Epidermal melanocyte (primary cell): Measurements from ENCODE around the gene MRPL54.
A peak's percentile ranks its signal among the peaks of the same experiment; 100 is the strongest.

Experiments
- DNase-seq: peaks from one replicate; pipeline ENCODE4 v3.0.0; 2011; ENCODE audit warnings: low spot score; ENCODE audit not compliant: insufficient read length

MRPL54 gene

DNA sequence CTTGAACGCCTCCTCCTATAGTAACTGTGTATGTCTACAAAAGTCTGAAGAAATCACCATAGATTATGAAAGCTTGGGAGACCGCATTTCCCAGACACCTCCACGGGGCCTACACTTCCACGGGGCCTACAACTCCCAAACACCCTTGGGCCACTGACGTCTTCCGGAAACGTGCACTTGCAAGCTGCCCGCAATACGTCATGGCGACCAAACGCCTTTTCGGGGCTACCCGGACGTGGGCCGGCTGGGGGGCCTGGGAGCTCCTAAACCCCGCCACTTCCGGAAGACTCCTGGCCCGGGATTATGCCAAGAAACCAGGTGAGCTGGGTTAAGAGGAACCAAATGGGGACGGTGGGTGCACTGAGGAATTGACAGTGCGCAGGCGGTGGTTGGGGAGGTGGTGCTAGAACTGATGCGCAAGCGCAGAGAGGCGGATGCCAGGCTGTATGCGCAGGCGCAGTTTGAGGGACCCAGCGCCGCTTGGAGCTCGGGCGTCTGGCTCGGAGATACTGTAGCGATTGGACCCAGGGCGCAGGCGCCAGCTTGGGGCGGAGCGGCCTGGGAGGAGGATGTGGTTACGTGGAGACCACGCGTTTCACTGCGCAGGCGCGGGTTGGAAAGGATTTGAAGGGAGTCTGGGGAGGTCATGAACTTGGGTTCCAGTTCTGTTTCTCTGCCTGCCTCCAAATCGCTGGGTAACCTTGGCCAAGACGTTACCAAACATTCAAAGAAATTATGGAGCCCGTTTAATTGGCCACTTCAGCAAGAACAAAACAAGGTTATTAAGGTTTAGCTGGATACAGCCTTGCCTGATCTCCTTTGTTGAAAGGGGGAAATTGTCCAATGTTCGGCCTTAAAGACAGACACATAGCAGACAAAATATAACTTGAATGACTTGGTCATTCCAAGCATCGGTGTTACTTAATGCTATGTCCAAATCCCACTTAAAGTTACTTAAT, at the start of gene MRPL54:
TSS of gene MRPL54 (plus strand) at position 182 of the 959 bp plus-strand sequence. CDS start at position 201, 19 bp downstream.
- DNase-seq = peak; percentile 98

DNA sequence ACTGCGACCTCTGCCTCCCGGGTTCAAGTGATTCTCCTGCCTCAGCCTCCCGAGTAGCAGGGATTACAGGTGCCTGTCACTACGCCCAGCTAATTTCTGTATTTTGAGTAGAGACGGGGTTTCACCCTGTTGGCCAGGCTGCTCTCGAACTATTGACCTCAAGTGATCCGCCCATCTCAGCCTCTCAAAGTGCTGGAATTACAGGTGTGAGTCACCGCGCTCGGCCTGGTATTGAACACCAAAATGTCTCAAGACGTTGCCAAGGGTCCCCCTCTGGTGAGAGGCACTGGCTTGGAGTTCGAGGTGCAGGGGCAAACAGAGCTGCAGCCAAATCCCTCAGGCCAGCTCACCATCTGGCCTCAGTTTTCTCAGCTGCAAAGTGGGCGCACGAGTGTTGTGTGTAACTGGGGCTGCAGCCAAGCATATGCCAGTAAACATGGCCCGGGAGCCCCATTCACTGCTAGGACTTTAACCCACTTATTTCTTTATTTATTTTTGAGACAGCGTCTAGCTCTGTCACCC, 46.3 kb upstream of the MRPL54 start:
- DNase-seq = peak; percentile 2

DNA sequence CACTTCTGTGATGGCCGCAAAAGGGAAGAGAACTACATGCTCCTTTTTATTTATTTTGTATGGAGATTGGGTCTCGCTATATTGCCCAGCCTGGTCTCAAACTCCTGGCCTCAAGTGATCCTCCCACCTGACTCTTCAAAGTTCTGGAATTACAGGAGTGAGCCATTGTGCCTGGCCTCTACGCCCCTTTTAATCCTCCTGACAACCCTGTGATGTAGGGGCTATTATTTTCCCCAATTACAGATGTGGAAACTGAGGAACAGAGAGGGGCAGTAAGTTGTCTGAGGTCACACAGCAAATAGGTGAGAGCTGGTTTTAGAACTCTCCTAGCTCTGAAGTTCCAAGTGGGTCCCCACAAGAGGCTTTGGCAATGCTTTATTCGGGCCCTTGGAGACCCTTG, 42.6 kb upstream of the MRPL54 start:
- no peak for DNase-seq

DNA sequence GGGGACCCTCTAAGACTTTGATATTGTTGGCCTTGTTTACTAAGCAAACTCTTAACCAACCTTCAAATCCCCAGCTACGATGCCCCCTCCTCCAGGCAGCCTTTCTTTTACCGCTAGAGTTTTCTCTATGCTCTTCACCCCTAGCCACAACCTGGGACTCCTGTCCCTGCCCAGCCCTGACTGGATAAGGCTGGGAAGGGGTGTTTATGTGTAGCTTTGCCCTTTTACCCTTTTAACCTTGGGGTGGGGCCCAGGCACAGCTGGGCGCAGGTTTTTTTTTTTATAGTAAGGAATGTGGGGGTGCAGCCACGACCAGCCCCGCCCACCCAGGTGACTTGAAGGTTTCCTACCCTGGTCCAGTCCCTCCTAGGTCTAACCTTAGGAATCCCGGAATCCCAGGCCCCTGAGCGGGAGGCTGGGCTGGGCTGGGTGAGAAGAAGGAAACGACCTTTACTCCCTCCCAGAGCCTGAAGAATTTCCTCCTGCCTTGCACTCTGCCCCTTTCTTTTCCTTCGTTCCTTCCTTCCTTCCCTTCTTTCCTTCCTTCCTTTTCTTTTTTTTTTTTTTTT, 42.0 kb upstream of the MRPL54 start:
- DNase-seq = no peak

DNA sequence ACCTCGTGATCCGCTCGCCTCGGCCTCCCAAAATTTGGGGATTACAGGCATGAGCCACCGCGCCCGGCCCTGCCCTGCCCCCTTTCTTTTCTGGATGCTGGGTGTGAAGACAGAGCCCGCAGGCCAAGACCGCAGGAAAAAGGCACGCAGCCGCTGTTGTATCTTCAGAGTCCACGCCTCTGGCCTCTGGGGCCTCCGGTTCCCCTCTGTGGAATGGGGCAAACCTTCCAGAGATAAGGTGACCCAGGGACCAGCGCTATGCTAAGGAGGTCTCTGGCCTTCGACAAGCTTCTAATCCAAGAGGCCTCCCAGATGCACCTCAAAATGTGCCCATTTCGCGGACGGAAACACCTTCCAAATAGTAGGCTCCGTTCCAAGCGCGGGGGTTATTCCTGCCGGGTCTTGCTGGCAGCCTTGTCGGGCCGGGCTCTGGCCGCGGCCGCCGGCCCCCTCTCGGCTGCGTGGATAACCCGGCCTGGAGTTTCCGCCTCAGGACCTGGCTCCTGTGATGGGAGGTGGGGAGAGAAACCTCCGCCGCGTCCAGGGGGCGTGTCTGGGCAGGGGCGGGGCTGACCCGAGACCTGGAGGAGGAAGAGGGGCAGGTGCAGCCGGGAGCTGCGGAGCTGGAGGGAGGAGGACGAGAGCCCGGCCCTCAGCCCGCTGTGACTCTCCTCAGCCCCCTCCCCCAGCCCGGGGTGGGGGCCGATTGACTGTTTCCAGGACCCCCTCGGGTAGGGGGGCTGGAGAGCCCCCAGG, 41.2 kb upstream of the MRPL54 start:
- DNase-seq = peak; percentile 88

DNA sequence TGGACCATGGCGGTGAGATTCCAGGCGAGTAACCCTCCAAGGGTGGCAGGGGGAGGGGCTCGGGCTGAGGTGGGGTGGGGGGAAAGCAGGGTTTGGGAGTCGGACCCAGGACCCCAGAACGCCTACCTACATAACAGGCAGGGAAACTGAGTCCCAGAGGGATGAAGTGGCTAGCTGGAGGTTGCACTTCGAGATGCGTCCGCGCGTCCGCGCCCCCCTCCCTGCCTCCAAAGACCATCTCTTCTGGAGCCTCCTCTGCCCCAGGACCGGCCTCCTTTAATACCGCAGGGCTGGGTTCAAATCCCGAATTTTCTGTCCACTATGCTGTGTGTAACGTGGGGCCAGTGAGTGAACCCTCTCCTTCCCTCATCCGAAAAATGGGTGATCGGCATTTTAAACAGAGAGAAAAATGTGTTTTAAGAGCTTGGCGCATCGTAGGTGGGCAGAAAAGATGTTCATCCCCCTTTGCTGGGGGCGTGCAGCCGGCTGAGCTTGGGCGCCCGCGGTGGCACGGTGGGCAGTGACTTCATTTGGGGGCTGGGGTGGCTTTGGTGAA, 40.5 kb upstream of the MRPL54 start:
- DNase-seq = peak; percentile 14

DNA sequence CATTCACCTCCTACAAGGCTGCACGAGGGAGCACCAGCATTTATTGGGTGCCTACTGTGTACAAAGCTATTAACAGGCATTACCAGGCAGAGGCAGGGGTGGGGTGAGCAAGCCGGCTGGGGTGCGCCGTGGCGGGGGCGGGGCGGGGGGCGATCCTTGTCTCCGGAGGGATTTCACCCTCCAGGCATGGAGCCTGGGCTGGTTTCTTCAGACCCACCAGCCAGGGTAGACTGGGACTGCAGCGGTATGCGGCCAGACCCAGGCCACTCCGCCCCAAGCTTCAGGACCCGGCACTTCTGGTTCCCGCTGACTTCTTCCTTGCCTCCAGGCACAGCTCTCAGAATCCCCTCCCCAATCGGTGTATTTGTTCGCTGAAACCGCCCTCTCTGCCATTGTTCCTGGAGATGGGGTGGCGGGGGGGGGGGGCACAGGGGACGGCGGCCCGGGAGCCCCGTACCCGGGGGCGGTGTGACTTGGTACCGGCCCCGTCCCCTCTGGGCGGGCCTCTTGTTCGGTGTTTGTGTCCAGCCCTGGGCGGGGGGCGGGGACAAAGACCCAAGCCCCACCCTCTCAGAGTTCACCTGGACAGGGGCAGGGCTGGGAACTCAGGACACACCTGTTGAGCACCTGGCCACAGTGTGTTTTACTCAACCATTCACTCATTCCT, 39.9 kb upstream of the MRPL54 start:
- DNase-seq = peak; percentile 8

DNA sequence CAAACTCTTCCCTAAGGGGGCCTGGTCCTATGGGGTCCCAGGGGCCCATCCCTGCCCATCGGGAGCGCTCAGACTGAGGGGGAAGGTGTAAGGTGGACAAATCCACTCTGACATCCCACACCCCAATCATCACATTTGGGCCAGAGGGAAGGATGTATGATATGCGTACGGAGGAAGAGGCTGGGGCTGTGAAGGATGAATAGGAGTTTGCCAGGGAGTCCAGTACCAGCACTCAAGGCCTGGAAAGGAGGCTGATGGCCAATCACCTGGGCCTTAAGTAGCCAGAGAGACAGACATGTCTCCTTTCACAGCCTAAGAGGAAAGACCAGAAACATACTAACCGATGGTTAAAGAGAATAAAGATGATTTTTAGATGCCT, 39.4 kb upstream of the MRPL54 start:
- no peak for DNase-seq

DNA sequence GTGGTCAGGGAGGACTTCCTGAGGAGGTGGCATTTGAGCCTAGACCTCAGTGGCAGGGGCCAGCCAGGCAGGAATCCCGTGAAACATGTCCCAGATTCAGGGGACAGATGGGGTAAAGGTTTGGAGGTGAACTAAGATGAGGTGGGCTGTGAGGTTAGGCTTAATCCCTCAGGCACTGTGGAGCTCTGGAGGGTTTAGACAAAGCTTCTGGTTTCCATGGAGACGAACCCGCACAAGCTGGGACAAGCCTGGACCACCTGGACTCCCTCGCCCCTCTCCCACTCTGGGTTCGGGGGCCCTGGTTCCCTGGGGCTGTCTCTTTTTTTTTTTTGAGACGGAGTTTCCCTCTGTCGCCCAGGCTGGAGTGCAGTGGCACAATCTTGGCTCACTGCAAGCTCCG, 38.6 kb upstream of the MRPL54 start:
- no peak for DNase-seq

DNA sequence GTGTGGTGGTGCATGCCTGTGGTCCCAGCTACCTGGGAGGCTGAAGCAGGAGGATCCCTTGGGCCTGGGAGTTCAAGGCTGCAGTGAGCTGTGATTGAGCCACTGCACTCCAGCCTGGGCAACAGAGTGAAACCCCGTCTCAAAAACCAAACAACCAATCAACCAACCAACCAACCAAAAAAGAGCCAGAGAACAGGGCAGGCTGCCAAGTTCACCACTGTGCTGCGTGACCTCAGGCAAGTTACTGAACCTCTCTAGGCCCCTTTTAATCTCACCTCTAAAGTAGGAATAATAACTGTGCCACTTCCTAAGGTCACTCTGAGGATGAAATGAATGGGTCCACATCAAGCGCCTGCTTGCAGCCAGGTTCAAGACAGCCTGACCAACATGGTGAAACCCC, 37.4 kb upstream of the MRPL54 start:
- DNase-seq = no peak

DNA sequence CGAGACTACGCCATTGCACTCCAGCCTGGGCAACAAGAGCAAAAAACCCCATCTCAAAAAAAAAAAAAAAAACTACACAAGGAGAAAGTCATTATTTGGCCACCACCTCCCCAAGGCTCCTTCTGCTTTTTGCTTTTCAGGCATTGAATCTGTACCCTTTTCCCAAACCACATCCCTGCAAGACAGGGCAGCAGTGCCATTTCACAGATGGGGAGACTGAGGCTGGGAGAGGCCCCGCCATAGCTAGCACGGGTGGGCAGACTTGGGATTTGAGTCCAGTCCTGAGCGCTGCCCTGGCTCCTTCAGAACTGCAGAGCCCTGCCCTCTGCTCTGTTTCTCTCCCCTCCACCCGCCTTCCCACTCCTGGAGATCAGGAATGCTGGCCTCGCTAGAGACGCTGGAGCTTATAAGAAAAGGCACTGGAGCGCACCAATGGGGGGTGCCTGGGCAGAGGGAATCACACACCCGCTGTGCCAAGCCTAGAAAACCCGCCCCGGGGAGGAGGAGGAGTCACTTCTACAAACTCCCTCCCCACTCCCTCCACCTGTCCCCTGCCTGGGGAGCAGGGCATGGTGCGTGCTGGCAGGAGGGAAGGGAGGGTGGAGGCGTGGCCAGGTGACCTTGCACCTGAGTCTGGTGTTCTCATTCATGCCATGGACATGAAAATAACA, 36.7 kb upstream of the MRPL54 start:
- DNase-seq = peak; percentile 13

DNA sequence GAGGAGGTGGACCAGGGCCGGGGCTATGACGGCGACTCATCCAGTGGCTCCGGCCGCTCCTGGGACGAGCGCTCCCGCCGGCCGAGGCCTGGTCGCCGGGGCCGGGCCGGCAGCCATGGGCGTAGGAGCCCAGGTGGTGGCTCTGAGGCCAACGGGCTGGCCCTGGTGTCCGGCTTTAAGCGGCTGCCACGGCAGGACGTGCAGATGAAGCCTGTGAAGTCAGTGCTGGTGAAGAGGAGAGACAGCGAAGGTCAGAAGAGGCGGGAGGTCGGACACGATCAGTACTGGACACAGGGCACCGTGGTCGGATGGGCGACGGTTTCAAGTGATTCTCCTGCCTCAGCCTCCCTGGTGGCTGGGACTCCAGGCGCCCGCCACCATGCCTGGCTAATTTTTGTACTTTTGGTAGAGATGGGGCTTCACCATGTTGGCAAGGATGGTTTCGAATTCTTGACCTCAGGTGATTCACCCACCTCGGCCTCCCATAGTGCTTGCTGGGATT, 32.0 kb upstream of the MRPL54 start:
- DNase-seq = no peak

DNA sequence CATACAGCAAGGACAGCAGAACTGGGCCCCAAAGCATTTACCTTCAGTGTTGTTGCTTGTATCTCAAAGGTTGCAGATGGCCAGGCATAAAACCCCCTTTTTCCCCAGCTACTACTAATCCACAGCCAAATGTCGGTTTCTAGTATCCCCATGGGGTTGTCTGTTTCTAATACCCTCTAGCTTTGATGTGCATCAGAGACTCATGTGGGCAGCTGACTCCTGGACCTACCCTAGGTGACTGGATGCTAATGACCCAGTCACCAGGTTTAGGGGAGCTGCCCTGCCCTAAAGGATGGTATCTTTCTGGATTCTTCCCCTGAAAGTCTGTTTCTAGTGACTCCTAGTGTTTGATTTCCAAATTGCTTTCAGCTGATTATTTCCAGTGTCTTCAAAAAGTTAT, 30.4 kb upstream of the MRPL54 start:
- no peak for DNase-seq

DNA sequence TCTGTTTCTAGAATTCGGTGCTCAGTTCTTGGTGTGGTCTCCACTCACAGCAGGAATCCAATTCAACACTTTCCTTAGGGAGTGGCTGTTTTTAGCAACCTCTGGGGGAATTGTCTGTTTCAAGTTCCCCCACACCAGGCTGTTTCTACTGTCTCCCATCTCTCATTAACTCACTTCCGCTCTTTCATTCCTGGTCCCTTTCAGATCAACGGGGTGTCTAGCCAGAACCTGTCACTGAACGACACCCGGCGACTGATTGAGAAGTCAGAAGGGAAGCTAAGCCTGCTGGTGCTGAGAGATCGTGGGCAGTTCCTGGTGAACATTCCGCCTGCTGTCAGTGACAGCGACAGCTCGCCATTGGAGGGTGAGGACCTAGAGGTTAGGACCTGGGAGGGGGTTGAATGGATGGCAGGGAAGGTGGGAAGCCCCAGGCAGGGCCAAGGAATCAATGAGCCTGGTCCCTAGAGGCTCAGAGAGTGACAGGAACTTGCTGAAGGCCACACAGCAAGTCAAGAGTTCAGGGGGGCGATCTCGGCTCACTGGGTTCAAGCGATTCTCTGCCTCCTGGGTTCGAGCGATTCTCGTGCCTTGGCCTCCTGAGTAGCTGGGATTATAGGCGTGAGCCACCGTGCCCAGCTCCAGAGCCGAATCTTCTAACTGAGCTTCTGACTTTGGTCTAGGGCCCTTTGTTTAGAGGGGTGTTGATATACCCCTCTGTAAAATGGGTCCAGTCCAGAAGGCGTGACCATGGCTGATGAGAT, 28.8 kb upstream of the MRPL54 start:
- no peak for DNase-seq

DNA sequence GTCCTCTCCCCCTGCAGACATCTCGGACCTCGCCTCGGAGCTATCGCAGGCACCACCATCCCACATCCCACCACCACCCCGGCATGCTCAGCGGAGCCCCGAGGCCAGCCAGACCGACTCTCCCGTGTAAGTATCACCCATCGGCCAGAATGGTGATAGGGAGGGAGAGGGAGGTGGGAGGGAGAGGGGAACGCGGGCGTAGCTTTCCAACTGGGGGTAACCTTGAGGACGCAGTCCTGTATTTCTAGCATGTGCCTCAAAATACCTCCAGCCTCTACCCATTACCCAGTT, 28.2 kb upstream of the MRPL54 start:
- DNase-seq = no peak

DNA sequence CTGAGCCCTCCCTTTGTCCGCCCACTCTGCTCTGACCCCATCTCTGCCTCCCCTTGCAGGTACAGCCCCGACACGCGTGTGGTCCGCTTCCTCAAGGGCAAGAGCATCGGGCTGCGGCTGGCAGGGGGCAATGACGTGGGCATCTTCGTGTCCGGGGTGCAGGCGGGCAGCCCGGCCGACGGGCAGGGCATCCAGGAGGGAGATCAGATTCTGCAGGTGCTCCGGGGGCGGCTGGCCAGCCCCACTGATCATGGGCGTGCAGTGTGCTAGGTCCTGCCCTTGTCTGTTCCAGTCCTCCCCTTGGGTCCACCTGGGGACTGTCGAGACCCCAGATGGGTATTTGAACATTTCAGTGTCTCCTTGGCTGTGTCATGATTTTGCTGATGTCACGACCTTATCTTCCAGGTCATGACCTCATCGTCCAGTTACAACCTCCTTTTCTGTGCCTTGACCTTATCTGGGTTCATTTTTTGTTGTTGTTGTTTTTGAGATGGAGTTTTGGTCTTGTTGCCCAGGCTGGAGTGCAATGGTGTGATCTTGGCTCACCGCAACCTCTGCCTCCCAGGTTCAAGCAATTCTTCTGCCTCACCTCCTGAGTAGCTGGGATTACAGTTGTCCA, 26.3 kb upstream of the MRPL54 start:
- no peak for DNase-seq

DNA sequence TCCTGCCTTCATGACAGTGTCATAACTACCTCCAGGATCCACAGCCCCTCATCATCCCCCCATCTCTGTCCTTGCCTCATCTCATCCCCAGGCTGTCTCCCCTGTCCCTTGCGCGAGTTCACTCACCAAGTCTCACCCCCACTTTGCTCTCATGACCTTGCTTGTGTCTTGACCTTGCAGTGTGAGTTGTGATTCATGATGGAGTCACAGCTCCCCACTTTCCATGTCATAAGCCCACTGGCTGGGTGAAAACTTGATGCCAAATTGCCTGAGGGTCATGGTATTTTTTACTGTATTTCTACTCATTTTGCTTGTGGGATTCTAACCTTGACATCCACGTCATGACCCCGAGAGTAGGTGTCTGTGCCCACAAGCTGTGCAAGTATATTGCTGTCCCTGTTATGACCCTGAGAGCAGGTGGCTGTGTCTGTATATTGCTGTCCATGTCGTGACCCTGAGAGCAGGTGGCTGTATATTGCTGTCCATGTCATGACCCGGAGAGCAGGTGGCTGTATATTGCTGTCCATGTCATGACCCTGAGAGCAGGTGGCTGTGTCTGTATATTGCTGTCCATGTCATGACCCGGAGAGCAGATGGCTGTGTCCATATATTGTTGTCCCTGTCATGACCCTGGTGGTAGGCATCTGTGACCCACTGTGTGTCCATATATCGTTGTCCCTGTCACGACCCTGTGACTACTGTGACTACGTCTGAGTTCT, 24.8 kb upstream of the MRPL54 start:
- no peak for DNase-seq

DNA sequence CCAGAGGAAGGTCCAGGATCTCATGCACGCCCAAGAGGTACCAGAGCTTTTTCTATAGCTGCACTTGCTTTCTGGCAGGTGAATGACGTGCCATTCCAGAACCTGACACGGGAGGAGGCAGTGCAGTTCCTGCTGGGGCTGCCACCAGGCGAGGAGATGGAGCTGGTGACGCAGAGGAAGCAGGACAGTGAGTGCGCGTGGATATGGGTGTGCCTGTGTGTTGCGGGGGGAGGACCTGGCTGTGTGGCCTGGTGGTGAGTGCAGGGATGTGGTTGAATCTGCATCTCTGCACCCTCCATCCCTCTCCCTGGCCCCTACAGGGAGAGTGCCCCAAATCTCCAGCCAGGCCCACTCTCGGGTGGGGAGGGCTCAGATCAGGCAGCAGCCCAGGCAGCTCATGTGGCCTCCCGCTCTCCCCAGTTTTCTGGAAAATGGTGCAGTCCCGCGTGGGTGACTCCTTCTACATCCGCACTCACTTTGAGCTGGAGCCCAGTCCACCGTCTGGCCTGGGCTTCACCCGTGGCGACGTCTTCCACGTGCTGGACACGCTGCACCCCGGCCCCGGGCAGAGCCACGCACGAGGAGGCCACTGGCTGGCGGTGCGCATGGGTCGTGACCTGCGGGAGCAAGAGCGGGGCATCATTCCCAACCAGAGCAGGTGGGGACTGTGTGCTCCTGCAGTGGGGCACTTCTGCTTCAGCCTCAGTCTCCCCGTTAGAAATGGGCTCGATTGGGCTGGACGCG, 23.8 kb upstream of the MRPL54 start:
- no peak for DNase-seq
